NCI-H1930 (cell line): ENCODE results near the gene LEP.

Source experiments
- DNase-seq, 2 experiments: peaks; one replicate each; lab custom pipeline; 2025; lab: John Stamatoyannopoulos, UW

LEP gene

DNA sequence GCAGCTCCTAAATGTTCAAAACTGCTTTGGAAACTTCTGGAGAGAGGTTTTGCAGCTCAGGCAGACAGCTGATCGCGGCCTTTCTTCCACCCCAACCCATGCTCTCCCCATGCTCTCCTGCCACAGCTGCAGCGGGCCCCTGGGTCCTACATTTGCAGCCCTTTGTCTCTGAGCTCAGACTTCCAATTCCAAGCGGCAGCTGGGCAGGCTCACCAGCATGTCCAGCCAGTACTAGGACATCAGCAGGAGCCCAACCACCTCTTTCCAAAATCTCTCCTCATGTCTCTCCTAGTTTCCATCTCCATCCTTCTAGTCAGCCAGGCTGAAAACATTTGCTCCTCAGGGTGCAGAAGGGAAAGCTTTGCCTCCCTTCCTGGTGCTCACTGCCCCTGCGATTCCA lies 6.0 kb downstream of the LEP start:
- DNase-seq, result no peak

DNA sequence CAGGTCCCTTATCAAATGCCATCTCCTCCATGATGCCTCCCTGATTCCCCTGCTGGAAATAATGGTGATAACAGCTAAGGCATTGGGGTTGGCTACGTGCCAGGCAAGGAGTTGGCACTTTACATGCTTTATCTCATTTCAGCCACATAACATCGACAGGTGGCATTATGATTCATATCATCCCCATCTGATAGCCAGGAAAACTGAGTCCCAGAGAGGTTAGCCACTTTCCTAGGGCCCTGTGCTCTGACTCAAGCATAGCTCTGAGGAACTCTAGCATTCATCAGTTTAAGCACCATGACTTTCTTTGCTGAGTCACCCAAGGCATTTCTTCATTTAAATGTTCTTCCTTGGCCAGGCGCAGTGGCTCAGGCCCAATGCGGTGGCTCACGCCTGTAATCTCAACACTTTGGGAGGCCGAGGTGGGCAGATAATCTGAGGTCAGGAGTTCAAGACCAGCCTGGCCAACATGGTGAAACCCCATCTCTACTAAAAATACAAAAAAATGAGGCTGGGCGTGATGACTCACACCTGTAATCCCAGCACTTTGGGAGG lies 6.6 kb downstream of the LEP start:
- no peak for DNase-seq

DNA sequence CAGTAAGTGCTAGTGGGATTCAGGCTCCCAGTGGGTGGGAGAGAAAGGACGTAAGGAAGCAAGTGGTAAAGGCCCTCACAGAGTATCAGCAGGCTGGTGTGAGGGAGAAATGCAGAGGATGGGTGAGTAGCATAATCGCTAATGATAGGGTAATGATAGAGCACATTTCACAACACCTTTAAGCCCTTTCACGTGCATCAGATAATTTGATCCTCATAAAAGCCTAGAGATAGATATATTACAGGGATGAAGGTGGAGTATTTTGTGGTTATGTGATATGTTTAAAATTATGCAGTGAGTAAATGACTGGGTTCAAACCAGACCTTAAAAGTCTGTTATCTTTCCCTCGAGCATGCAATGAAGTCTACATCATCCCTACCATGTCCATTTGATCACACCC lies 10.3 kb downstream of the LEP start:
- DNase-seq, result no peak

DNA sequence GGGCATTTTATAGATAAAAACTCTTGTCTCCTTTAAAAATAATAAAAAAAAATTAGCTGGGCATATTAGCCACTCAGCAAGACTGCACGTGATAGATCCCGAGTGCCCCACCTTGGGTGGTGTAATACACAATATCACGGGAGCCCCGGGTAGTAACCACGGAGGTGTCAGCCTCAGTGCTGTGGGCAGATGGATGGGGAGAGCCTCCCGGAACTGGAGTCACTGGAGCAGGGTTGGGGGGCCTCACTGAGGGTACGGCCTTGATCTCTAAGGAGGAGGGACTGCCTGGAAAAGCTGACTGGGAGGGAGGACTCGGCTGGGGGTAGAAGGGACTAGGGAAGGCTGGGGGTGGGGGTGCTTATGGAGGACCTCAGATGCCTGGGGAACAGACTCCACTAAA lies 12.6 kb downstream of the LEP start:
- no peak for DNase-seq

DNA sequence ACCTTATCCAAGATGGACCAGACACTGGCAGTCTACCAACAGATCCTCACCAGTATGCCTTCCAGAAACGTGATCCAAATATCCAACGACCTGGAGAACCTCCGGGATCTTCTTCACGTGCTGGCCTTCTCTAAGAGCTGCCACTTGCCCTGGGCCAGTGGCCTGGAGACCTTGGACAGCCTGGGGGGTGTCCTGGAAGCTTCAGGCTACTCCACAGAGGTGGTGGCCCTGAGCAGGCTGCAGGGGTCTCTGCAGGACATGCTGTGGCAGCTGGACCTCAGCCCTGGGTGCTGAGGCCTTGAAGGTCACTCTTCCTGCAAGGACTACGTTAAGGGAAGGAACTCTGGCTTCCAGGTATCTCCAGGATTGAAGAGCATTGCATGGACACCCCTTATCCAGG lies 13.4 kb downstream of the LEP start:
- DNase-seq, result no peak

GRCh38 chr7:128255271-128255670 lies 14.2 kb downstream of the LEP start:
- DNase-seq, result no peak

- no peak for DNase-seq
Observed at GRCh38 chr7:128257458-128257857, 16.4 kb downstream of the LEP start.

- no peak for DNase-seq
Observed at GRCh38 chr7:128259131-128260061, 18.3 kb downstream of the LEP start.

DNA sequence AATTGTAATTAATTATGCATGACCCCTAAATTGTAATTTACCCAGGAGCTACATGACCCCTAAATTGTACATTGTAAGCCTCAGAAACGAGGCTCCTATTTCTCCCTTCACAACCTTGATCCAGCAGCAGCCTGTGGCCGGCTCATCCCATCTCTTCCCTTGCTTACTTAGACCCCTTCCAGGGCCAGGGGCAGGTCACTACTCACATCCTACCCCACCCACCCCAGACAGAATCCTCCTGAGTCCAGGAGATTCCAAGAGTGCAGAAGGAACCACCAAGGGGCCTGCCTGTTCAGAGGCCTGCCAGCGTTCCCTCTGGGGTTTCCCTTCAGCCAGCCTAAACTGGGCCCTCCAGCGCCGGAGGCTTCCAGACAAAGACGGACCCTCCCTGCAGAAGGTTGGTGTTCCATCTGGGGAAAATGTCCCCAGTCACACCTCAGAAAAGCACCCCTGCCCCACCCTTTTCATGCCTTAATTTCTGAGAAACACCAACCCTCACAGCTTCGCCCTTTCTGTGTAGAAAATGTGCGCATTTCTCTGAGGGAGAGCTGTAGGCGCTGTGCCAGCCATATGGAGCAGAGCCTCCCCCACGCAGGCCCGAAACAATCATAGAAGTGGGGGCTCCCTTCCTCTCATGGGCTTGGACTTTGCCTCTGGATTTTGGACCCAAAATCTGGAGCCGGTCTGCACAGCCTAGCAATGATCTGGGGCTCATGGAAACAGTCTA lies 19.2 kb downstream of the LEP start:
- no peak for DNase-seq

GRCh38 chr7:128262273-128263028 lies 21.4 kb downstream of the LEP start:
- no peak for DNase-seq

GRCh38 chr7:128263420-128263819 lies 22.3 kb downstream of the LEP start:
- DNase-seq, result no peak

DNA sequence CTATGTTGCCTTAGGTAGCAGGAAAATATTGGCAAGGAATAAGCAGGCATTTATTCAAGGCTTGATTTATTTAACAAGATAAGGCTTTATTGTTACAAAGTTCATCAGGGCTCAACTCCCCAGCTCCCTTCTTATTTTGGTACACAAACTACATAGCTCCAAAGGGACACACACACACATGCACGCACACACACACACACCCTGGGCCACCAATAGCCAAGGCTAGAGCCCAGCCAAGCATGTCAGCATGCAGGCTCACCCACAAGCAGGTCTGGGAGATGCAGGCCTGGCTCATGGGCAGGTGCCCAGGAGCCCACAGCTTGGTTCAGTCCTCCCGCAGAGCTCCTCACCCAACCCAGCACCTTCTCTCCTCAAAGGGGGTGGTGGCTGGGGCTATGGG lies 23.4 kb downstream of the LEP start:
- no peak for DNase-seq

DNA sequence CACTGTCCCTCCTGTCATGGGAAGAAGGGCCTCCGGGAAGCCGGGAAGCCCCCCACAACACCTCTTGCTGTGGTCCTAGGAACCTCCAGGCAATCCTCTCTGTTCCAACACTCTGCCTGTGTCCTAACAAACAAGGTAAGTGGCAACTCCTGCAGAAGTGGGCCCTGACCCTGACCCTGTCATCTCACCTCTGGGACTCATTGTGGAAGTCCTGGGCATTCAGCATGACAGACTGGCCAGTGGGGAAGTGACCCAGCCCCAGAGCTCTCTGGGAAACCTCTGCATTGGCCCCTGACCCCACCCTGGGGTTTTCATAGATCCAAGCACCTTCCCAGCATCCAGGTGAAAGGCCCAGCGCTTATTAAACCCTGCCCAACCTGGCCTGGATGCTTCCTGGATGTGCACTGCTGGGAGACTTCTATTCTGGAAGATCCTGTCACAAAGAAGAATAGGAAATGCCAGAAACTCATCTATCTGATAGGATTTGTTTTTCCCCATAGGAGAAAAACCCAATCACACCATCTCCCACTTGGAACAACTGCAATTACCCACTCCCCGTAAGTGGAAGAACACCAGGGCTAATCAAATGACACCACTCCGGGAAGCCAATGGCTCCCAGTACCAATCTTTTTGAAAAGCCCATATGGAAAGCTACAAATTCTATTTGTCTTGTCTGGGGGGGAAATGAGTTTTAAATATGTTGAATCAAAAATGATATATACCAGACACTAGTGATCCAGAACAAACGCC lies 24.3 kb downstream of the LEP start:
- DNase-seq, result no peak

GRCh38 chr7:128265906-128266300 lies 24.8 kb downstream of the LEP start:
- no peak for DNase-seq

DNA sequence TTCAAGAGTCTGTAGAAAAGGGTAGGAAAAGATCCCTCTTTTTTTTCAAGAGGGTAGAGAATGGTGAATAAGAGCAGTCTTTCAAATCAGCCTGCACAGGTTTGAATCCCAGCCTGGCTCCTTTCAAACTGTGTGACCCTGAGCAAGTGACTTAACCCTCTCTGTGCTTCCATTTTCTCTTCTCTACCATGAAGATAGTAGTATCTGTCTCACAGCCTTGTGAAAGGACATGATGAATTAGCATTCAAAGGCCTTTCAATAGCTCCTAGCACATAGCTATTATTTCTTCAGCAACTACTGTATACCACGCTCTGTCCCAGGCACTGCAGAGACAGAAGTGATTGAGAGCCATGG lies 25.4 kb downstream of the LEP start:
- DNase-seq, result no peak

DNA sequence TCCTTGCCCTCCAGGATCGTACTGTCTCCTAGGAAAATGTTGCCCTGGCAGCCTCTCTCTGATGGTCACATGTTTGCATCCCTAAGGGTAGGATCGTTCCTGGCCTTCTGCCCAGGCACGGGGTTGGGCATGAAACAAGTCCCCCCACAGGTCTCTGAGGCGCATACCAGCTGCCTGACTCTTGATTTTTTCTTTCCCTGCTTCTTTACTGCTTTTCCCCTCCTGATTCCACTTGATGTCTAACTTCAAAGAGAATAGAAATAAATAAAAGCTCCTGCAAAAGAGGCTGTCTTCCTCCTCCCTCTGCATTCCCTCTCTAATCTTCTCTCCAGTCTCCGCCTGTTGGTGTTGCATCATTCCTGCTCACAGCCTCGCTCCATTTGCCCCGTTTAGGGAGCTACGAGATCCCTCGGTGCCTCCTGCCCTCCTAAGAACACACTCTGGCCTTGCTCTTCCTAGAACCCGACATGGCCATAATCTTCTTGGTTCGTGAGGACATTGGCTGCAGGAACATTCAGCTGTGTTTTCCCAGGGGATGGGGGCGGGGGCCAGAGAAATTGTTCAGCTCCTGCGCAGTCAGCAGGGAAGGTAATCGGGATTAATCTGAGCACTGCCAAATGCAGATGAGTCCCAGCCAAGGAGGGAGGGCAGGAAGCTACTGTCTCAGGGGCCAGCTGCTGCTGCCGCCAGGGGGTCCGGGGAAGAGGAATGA lies 26.0 kb downstream of the LEP start:
- peak; percentile 3 to 53 for DNase-seq

- DNase-seq, result no peak
Observed at GRCh38 chr7:128267595-128267924, 26.5 kb downstream of the LEP start.

DNA sequence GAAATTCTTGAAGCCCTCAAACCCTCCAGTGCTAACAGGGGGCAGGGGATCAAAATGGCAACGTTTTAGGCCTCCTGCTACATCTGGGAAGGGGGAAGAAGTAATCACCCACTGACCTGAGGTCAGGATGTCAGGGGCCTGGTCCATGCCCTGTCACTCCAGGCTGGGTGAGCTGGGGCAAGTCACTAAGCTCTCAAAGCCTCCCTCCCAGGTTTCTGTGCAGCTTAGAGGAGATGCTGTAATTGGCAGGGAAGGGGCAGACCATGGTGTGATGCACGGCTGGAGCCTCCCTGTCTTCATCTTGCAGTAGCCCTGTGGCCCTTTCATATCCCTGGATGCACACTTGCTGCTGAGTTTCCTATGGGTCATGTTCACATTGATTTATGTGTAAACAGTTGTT lies 27.2 kb downstream of the LEP start:
- no peak for DNase-seq

DNA sequence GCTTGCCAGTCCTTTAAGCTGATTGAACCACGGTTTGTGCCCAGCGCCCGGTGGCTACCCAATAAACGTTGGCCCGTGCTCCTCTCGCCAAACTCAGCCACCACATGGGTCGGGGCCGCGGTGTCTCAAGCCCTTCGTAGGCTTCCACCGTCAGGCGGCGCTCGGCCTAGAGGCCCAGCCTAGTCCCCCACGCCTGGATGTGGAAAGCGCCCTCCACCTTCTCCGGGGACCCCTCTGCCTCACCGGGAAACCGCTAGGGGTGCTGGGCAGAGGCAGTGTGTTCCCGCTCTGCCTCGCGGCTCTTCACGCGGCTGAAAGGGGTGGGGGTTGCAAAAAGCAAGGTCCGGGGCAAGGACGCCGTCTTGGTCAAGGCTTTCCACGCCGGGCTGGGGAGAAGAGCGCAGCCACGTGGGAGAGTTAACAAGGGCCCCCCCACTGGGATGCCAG lies 29.8 kb downstream of the LEP start:
- no peak for DNase-seq

DNA sequence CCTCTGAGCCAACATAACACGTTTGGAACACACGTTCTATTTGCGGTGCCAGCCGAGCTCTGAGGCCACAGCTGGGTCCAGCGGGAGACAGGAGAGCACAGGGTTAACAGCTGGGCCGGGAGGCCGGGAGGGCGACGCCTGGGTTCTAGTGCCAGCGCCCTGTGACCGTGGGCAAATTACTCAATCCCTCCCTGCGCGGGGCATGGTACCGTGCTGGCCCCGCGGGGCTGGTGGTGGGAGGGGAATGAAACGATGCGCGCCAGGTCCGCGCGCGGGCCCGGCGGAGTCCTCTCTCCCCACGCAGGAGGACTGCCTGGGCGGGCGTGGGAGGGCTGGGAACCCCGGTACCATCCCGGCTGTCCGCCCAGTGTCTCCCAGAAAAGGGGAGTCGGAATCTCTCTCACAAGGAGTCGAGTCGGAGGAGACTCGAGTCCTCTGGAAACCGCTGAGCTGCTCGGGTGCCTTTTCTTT lies 30.4 kb downstream of the LEP start:
- no peak for DNase-seq

DNA sequence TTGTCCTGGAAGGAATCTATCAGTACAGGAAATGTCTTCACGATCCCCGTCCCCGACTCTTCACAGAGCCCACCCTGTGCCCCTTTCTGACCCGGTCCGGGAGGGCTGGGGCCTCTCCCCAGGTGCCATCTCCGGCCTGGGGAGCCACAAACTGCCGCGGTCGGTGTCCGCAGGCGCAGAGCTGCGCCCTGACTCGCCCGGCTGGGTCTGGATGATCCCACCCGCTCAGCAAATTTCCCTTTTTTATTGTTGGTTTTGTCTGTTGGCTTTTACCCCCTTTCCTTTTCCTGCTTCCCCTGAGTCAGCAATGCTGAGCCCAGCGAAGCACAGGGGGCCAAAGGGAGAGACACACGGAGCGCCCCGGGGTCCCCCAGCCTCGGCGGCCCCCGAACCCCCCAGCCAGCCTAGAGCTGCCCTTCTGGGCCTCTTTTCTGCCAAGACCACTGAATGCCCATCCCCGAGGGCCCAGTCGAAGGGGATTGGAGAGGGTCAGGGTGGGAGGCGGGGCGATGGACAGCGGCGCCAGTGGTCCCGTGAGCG lies 30.9 kb downstream of the LEP start:
- DNase-seq, result no peak
